ENCODE results near the gene AXDND1. TPM values are rescaled to one million over a fixed set of nuclear protein-coding genes. Genes with fewer than 3 reads are reported as not detected.

AXDND1 gene
- polyA plus RNA-seq, 1 donor from 2014 or later, result 1.1 TPM

DNA sequence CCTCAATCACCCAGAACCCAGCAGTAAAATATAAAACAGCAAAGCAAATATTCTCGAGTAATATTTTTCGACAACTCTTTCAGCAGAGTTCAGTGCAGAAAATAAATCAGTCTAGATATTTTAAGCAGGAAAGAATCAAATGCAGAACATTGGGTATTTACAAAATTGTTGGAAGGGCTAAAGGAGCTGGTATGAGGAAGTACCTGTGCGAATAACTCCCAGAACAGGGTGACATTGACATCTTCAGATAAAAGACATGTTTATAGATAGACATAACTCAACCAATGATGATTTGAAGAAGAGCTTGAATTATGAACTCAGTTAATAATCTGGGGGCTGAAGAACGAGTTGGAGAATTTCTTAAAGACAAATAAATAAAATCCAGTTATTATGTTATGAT, 6.4 kb downstream of the AXDND1 start:
- no peak overlapping the region for H3K4me3 ChIP-seq (ENCODE audit: low read length)
- no peaks in the 10 kb centered on the region for H3K9me3 ChIP-seq (ENCODE audit: low read length)
- no peaks in the 10 kb centered on the region for H3K36me3 ChIP-seq (ENCODE audit: insufficient read depth, low read length)
- no peak overlapping the region for H3K9ac ChIP-seq (ENCODE audit: low read length)
- H3K27ac ChIP-seq (ENCODE audit: low read length), result no peak overlapping the region
- H3K9me2 ChIP-seq (ENCODE audit: insufficient read depth, low read length), result no peaks in the 10 kb centered on the region
- H3K79me2 ChIP-seq (replicated peaks; ENCODE audit: insufficient read depth, low read length), result no peaks in the 10 kb centered on the region
- no peak overlapping the region for H3K4me2 ChIP-seq (ENCODE audit: low read length)
- H3K27me3 ChIP-seq (ENCODE audit: insufficient read depth, low read depth, low read length), result no peaks in the 10 kb centered on the region
- no peaks in the 10 kb centered on the region for H3F3A ChIP-seq (ENCODE audit: insufficient read depth, low read length, poor library complexity, severe bottlenecking)
- TF ChIP-seq, protein P1, sequence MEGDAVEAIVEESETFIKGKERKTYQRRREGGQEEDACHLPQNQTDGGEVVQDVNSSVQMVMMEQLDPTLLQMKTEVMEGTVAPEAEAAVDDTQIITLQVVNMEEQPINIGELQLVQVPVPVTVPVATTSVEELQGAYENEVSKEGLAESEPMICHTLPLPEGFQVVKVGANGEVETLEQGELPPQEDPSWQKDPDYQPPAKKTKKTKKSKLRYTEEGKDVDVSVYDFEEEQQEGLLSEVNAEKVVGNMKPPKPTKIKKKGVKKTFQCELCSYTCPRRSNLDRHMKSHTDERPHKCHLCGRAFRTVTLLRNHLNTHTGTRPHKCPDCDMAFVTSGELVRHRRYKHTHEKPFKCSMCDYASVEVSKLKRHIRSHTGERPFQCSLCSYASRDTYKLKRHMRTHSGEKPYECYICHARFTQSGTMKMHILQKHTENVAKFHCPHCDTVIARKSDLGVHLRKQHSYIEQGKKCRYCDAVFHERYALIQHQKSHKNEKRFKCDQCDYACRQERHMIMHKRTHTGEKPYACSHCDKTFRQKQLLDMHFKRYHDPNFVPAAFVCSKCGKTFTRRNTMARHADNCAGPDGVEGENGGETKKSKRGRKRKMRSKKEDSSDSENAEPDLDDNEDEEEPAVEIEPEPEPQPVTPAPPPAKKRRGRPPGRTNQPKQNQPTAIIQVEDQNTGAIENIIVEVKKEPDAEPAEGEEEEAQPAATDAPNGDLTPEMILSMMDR (IDR thresholded peaks at IDR 0.05; ENCODE audit: poor library complexity, severe bottlenecking), result no peak
- TF ChIP-seq EZH2 (IDR thresholded peaks at IDR 0.05; ENCODE audit: borderline replicate concordance, insufficient read depth, low read length, poor library complexity, severe bottlenecking), result no peak
- H4K20me1 ChIP-seq (ENCODE audit: insufficient read depth), result no peaks in the 10 kb centered on the region
- H2AFZ ChIP-seq (ENCODE audit: low read depth, low read length), result no peak overlapping the region

DNA sequence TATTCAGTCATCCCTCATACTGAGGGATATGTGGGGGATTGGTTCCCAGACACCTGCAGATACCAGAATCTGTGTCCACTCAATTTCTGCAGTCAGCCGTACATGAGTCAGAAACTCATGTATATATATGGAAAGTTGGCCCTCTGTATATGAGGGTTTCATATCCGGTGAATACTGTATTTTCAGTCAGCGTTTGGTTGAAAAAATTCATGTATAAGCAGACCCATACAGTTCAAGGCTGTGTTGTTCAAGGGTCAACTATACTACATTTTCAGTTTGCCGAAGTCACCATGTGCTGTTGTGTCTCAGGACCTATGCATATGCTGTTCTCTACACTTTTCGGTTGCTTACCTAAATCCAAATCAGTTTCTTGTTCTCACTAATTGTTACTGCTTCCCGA, 10.5 kb downstream of the AXDND1 start:
- Histone ChIP-seq H3F3A (ENCODE audit: insufficient read depth, low read length, poor library complexity, severe bottlenecking) (no peaks in the 10 kb centered on the region), H3K9me2 (ENCODE audit: insufficient read depth, low read length) (no peaks in the 10 kb centered on the region), H3K27me3 (ENCODE audit: insufficient read depth, low read depth, low read length) (no peaks in the 10 kb centered on the region), H3K79me2 (replicated peaks; ENCODE audit: insufficient read depth, low read length) (no peaks in the 10 kb centered on the region), H3K4me2 (ENCODE audit: low read length) (no peak overlapping the region), H3K4me3 (ENCODE audit: low read length) (no peak overlapping the region), H4K20me1 (ENCODE audit: insufficient read depth) (no peaks in the 10 kb centered on the region), H2AFZ (ENCODE audit: low read depth, low read length) (no peak overlapping the region), H3K36me3 (ENCODE audit: insufficient read depth, low read length) (no peaks in the 10 kb centered on the region), H3K27ac (ENCODE audit: low read length) (no peak overlapping the region), H3K9ac (ENCODE audit: low read length) (no peak overlapping the region), H3K9me3 (ENCODE audit: low read length) (no peaks in the 10 kb centered on the region)
- no peak for TF ChIP-seq TAF1 (IDR thresholded peaks at IDR 0.05; ENCODE audit: low read depth)
- TF ChIP-seq, protein P1 (IDR thresholded peaks at IDR 0.05; ENCODE audit: poor library complexity, severe bottlenecking), result no peak
- no peak for TF ChIP-seq EZH2 (IDR thresholded peaks at IDR 0.05; ENCODE audit: borderline replicate concordance, insufficient read depth, low read length, poor library complexity, severe bottlenecking)
- TF ChIP-seq, protein P2, sequence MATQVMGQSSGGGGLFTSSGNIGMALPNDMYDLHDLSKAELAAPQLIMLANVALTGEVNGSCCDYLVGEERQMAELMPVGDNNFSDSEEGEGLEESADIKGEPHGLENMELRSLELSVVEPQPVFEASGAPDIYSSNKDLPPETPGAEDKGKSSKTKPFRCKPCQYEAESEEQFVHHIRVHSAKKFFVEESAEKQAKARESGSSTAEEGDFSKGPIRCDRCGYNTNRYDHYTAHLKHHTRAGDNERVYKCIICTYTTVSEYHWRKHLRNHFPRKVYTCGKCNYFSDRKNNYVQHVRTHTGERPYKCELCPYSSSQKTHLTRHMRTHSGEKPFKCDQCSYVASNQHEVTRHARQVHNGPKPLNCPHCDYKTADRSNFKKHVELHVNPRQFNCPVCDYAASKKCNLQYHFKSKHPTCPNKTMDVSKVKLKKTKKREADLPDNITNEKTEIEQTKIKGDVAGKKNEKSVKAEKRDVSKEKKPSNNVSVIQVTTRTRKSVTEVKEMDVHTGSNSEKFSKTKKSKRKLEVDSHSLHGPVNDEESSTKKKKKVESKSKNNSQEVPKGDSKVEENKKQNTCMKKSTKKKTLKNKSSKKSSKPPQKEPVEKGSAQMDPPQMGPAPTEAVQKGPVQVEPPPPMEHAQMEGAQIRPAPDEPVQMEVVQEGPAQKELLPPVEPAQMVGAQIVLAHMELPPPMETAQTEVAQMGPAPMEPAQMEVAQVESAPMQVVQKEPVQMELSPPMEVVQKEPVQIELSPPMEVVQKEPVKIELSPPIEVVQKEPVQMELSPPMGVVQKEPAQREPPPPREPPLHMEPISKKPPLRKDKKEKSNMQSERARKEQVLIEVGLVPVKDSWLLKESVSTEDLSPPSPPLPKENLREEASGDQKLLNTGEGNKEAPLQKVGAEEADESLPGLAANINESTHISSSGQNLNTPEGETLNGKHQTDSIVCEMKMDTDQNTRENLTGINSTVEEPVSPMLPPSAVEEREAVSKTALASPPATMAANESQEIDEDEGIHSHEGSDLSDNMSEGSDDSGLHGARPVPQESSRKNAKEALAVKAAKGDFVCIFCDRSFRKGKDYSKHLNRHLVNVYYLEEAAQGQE (IDR thresholded peaks at IDR 0.05; ENCODE audit: borderline replicate concordance), result no peak
- no peak for TF ChIP-seq POLR2AphosphoS5 (IDR thresholded peaks at IDR 0.05)
- TF ChIP-seq SMC3 (conservative IDR thresholded peaks at IDR 0.05; ENCODE audit: poor library complexity), result no peak
- TF ChIP-seq RAD21 (conservative IDR thresholded peaks at IDR 0.05), result no peak
- TF ChIP-seq MXI1 (conservative IDR thresholded peaks at IDR 0.05; ENCODE audit: poor library complexity, severe bottlenecking), result no peak

Data from neural cell (in vitro differentiated cells).